Measurements from ENCODE around the gene DHX9. TPM values are rescaled to one million over a fixed set of nuclear protein-coding genes. Genes with fewer than 3 reads are reported as not detected.
A peak's percentile ranks its signal among the peaks of the same experiment; 100 is the strongest.

The DHX9 gene
- total and polyA plus RNA-seq, 9 of the 15 experiments (the other 6 are each of a cell fraction or from before 2014, with no cell fraction given), result 100 to 409 (median 294) TPM

GRCh38 chr1:182855911-182856310 lies 16.8 kb downstream of the DHX9 start (continued):
- TF ChIP-seq TFAP4 (CRISPR knock-in tag; IDR thresholded peaks at IDR 0.05; ENCODE audit: borderline replicate concordance) (no peak), PTBP1 (IDR thresholded peaks at IDR 0.05; ENCODE audit: low read depth, low read length) (no peak), ZNF561 (CRISPR knock-in tag; conservative IDR thresholded peaks at IDR 0.05) (no peak)

DNA sequence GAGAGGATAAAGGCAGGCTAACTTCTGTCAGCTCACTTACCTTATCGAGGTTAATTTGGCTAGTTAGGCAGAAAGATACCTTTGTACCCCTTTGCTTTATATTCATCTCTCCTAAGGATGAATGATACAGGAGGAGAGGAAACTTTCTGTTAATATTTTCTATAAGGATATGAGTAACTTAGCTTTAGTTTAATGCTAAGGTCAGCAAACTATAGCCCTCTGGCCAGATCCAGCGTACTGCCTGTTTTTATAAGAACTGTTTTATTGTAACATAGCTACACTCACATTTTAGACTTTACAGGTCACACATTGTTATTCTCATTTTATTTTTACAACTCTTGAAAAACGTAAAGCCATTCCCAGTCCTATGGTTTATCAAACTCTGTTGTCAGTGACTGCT lies 18.1 kb downstream of the DHX9 start:
- Histone ChIP-seq H3K4me3 (no peak overlapping the region), H2AFZ (ENCODE audit: low read depth, low read length) (no peak overlapping the region), H3K27me3 (ENCODE audit: control insufficient read depth in 2 of 2, insufficient read depth in 2 of 2, low read length in 2 of 2) (no peaks in the 10 kb centered on the region), H3K79me2 (ENCODE audit: control insufficient read depth, insufficient read depth, low read length) (peaks cover 82% of the 10 kb centered on the region), H3K27ac (ENCODE audit: extremely low read depth, low read depth, low read length) (no peak overlapping the region), H3K36me3 (ENCODE audit: control insufficient read depth, insufficient read depth, low read length) (peaks cover 99% of the 10 kb centered on the region), H3K4me1 (replicated peaks in 1 of 2; ENCODE audit: control insufficient read depth in 2 of 2, insufficient read depth in 2 of 2, low read length in 2 of 2) (no peaks in the 10 kb centered on the region), H3K9ac (ENCODE audit: insufficient read depth in 1 of 2, low read depth in 2 of 2, low read length in 2 of 2) (no peak overlapping the region), H4K20me1 (replicated peaks; ENCODE audit: control insufficient read depth, insufficient read depth, low read length) (peaks cover 7% of the 10 kb centered on the region), H3K9me1 (ENCODE audit: control insufficient read depth, insufficient read depth, low read length) (no peaks in the 10 kb centered on the region), H3K4me2 (ENCODE audit: insufficient read depth, low read length) (no peak overlapping the region), H3K9me3 (replicated peaks; ENCODE audit: control insufficient read depth, insufficient read depth, low read depth, low read length) (no peaks in the 10 kb centered on the region)
- FAIRE-seq (no peak), DNase-seq (ENCODE audit: extremely low read depth in 1 of 4, low spot score in 3 of 4) (no peak), ATAC-seq (no peak)
- in situ Hi-C loops (cut with MboI) (no loop called here), intact Hi-C loops (cut with micrococcal nuclease) (no loop called here)
- POLR2A ChIA-PET, result interaction anchor here (0.6 to 3.1 kb wide), 5 partner anchors 8 to 546 kb away, joined by 3 to 14 read pairs (median 3); no protein-coding TSS in a partner anchor
- TF ChIP-seq MAFF (IDR thresholded peaks at IDR 0.05; ENCODE audit: low read length) (0 out of 2 replicates have a peak, but pooled peaks have one; percentile 12), C11orf30 (IDR thresholded peaks at IDR 0.05; ENCODE audit: low read depth) (0 out of 2 replicates have a peak, but pooled peaks have one; percentile 9), MLLT1 (IDR thresholded peaks at IDR 0.05) (no peak), MAFK (IDR thresholded peaks at IDR 0.05; ENCODE audit: low read length) (peak; percentile 45; the same call in 1 of the 2 replicates), ZNF316 (IDR thresholded peaks at IDR 0.05) (peak; percentile 32; the same call in 1 of the 2 replicates), POLR2B (IDR thresholded peaks at IDR 0.05; ENCODE audit: low read depth, partially characterized antibody) (no peak), TAL1 (IDR thresholded peaks at IDR 0.05) (no peak)
- 100% methylated on average over 3 of the region's 3 CpGs for WGBS (ENCODE audit: insufficient coverage, low coverage, missing lambda C conversion rate)
- CTCF ChIA-PET (ENCODE audit: low intra/inter-chr PET ratio), result no interaction called here
- no TSS peak for BruUV-seq (replicated peaks)

Data from K562 (cell line).